NCI-H2227 treated with DMSO at 0.1 percent for 48 hours (cell line): ENCODE results near the gene SORCS3.

ENCODE experiments used
- DNase-seq: peaks from one replicate; lab custom pipeline; 2025; lab: John Stamatoyannopoulos, UW

The SORCS3 gene

DNA sequence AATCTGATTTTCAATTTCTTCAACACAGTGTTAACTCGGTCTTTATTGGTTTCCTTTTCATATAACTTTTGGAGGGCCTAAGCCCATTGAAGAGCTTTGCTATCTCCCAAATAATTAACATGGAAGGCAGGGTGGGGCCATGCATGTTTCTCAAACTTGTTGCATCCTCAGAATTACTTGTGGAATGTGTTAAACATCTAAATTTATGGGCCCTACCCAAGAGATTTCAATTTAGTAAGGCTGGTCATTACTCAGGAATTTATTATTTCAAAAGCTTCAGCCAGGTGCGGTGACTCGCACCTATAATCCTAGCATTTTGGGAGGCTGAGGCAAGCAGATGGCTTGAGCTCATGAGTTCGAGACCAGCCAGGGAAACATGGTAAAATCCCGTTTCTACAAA, 208.9 kb downstream of the SORCS3 start:
- DNase-seq: no peak

DNA sequence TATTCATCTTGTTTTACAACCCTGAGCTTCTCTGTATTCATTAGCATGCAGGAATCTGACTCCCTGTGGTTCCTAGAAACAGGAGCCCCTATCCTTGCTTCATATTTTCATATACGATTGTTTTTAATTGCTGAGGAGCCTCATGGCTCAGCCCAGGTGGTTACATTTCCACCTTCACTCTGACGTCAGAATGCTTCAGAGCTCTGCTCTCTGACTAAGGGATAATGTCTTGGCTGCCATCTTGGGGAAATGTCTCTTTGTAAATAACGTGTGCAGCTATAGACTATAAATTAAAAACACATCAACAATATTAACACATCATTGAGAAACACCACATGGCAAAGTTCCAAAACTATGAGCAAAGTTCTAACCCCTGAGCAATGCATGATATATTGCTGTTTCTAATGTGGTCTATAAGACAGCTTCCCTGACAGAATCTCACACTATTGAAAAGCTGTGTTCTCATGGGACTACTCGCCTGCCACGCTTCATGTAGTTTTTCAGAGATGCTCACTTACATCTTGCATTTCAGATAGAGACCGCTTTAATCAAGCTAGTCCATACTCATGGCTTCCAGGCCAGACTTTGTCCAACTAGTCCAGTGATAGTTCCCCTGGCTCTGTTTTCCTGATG, 227.0 kb downstream of the SORCS3 start:
- no peak for DNase-seq

DNA sequence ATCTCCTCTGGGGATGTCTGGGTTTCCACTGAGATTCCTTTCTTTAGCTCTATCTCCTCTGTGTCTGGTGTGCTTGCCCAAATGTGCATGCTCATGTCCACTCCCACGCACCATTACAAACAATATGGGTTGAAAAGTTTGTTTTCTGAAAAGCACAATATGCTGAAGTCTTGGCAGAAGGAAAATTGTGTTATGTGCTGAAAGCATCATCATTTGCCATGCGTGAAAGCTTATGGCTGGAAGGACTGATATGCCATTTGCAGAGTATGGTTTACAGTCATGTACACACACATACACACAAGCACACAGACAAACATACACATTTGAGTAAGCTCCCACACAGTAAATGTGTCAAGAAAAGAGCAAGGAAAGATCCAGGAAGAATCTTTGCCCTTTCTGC, 231.6 kb downstream of the SORCS3 start:
- no peak for DNase-seq

DNA sequence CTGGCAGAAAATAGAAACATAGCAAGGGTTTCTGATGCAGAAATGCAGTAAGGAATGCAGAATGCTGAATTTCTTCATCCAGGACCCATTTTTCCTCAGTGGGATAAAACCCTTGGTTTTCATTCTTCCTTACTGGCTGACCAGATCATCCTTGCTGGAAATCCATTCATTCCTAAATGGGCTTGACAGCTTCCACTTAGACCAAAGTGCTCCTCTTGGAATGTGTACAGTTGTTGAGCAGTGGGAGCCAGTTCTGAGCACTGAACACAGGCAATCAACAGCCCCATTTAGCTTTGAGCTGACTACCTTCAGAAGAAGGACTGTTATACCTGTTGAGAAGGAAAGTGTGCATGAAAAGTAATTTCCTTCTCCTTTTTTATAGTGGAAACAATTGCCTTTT, 232.1 kb downstream of the SORCS3 start:
- DNase-seq: no peak

DNA sequence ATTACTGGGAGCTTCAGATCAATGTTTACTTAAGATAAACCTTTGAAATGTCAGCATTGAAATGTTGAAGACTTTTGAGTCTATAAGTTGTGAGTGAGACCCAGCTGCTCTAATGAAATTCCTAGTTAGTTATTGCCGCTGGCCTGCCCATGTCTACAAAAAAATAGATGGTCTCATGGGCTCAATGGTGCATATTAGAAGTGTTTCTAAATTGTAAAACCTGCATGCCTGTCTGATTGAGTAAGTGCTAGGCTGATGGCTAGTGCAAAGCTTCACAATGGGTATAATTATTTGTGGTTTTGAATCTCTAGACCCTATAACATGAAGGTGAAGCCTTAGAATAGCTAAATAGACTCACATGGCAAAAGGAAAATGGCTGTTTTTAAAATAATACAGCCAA, 234.5 kb downstream of the SORCS3 start:
- no peak for DNase-seq

DNA sequence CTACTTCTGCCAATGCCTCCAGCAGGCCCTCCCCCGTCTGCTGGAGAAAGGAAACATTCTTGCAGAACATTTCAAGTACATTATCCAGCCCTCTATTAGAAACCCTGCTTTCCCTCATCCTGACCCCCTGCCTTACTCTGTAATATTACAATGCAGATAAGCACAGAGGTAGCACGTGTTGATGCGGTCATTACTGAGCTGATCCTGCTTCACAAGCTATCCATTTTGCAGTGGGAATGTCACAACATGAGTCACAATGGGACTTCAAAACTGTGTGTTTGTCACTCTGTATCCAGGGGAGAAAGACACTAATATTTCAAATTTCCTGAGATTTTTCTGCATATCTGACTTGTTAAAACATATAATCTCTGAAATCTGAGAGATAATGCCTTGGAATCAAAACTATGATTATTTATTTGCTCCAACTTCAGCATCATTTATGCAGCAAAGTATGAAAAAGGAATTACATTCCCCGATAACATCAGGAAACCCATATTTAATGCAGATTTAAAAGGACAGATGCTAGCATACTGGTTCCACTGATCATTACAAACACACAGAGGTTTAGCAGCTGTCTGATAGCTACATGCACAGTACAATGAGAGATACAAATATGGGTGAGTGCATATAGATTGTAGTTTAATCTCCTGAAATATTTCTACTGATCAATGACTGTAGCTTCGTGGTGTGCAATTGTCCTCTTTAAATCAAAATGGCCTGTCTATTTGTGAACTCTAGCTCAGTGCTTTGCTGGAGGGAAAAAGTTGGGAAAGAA, 239.7 kb downstream of the SORCS3 start:
- DNase-seq: no peak

DNA sequence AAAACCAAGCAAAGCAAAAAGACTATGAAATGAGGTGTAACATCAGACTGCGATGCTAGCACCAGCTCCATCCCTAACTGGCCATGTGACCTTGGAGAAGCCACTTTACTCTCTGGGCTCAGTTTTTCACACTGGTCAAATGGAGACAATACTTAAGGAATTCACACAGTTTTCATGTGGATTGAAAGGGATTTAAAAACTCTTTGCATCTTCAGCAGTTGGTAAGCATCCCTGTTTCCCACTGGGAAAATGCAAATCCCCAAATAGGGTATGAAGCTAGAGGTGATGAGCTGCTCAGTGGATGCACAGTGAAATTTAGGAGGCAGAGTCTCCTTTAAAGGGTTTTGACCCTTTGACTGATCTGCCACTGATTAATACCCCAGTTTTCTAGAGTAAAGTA, 240.7 kb downstream of the SORCS3 start:
- no peak for DNase-seq

DNA sequence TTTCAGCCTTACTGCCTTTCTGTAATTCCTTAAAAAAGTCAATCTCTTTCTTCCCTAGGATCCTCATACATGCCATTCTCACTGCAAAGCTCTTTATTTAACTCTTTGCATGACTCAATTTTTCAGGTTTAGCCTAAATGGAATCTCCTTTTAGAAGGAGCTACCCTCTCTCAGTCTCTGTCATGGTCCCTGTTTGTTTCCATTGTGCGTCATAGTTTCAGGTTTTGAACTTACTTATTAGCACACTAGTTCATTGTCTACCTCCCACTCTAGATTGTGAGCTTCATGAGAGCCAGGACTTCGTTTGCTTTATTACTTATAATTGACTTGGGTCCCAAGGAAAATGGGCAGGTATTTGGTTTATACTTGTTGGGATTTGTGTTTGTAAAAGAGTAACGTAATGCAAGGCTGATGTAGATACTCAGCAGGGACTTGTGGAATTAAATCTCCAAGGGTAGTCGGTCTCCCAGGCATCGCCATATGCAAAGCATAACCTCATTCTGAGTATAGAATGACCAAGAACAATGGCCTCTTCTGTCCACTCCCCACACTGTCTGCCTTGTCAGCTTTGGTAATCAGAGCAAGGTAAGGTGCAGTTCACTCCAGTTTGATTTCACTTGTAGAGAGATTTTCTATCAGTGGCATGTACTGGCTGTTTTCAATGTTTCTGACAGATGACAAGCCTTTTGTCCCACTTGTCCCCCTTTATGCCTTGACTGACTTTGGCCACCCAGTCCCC, 252.0 kb downstream of the SORCS3 start:
- DNase-seq: no peak

DNA sequence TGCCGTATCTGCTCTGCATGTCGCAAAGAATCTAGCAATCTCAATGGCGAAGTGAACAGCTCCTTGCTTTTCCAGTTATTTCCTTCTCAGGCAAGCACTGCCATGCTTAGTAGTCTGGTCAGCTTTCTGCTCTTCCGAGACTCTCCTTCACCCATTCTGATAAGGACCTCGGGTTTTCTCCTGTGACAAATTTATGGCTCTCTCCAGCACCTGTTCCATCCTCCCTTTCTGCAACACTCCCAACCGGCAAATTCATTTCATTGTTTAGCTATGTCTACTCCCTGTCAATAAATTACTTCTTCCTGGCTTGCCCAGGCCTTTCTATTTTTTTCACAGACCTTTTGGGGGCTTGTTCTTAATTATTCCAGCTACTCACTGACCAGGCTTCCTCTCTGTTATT, 252.6 kb downstream of the SORCS3 start:
- DNase-seq: no peak

DNA sequence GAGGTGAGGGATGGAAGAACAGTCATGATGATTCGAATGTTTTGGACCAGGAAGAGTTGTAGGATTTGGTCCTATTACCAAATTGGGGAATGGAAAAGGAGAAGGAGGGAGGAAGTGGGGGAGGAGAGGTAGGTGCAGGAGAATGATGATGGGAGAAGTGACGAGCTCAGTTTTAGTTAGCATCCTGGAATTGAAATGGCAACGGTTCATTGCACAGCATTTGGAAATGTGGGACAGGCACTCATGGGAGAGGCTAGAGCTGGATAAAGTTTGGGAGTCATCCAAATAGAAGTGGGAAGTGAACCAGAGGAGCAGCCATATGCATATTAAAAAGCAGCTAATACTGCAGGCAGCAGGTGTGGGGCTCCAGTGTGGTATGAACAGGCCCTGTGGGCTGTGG, 253.6 kb downstream of the SORCS3 start:
- no peak for DNase-seq

DNA sequence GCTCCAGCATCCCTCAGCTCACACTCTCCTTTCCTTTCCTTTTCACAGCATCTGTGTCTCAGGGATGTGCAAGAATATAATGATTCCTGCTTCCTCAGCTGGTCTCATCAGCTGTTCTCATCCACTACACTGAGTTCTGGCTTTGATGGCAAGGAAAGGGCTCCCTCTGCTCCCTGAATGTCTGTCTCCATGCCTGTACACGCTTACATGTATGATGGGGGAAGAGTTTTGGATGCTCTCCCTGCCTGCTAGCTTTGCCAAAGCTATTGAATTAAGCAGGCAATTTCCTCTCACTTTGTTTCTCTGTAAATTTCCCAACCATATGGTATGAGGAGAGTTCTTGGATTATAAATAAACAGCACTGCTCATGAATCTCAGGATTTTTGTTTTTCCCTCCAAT, 254.5 kb downstream of the SORCS3 start:
- no peak for DNase-seq

DNA sequence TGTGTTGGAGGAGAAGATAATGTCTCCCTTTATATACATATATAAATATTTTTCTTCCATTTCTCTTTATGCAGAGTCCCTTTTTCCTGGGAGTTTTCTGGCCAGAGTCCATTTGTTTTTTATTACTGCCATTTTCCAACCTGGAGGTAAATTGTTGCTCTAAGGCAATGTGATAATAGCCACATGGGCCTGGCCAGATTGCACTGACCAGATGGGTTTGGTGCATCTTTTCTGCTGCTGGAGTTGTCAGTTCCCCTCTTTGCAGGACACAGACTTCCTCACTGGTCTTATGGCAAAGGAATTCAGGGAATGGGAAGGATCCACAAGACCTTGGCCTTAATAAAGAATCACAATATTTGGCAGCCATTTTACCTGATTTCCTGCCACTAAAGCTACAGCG, 254.9 kb downstream of the SORCS3 start:
- DNase-seq: no peak

DNA sequence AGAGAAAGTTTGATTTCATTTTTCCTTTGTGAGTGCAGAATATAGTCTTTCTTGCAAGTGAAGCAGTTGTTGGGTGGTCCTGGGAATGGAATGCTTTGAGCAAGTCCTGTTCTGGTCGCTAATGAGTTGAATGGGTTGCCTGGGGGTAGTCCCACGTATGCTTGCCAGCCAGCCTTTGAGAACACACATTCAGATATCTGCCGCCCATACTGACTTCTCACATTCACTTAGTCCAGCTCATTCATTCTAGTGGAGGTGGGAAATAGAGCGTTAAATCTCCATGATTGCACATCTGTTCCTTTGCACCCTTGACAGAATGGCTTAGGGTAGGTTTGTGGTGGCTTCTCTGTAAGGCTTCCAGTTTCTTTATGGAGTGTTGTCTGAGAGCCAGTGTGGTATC, 256.6 kb downstream of the SORCS3 start:
- no peak for DNase-seq

DNA sequence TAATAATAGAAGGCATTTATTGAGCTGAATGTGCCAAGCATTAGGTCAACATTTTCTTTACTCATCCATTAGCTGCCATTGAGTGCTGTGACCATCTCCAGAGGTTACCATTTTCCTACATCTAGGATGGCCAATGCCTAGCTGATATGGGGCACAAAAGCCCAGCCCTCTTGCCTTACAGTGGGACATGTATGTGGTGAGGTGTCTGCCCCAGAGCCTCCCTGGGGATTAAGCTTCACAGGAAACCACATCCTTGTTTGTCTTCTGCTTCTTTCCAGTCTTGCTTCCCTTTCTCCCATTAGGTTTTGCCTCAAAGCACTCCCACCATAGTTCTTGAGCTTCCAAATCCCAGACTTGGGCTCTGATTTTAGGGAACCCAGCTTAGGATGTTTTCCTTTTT, 258.7 kb downstream of the SORCS3 start:
- no peak for DNase-seq

DNA sequence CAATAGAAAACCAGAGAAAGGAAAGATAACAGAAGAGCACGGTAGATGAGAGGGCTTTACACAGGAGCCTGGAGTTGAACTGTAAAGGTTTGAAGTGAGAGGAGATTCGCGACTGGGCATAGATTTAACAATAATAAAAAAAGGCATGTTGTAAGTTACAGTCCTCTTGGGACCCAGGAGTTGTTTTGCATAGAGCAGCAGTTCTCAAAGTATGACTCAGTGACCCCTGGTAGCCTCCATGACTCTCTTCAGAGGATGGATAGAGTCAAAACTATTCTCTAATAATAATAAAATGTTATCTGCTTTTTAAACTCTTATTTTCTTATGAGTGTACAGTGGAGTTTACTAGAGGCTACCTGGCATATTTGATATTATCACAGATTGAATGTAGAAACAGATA, 262.3 kb downstream of the SORCS3 start:
- no peak for DNase-seq

DNA sequence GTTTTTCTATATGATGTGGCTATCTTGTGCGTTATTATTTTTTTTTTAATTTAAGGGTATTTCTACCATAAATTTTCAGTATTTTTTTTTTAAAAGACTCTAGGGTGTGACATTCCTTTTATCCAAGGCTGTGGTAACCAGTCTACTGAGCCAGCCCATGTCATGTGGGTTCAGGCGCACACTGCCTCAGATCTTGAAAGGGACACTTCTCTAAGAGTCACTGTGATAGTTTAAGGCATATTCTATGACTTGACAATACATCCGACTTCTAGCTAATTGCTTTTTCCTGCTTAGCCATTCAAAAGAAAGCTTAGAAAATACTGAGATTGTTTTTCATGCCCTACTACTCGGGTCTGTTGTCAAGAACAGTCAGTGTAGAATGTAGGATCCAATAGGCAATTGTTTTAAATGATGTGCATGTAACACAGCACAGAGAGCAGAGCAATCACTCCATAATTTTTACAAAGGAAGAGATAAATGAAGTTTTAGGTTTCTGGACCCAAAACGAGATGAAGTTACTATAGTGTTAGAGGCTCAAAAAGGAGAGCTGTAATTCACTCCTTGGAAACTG, 263.7 kb downstream of the SORCS3 start:
- DNase-seq: no peak

DNA sequence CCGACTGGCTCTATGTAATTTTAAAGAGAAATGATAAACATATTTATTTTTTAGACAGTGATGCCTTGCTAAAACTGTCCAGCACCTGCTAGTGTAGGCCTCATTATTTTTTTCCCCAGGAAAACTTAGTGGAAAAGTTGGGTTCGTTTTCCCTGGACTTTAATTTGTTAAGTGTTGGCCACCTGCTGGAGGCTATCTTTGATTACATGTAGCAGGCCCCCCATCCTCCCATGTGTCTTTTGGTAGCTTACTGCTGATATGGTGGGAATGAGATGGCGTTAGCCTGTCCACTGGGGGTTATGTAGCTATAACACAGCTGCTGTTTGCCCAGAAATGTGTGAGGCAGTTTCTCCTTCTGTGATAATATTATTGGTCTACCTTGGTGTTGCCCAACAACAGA, 265.0 kb downstream of the SORCS3 start:
- no peak for DNase-seq

DNA sequence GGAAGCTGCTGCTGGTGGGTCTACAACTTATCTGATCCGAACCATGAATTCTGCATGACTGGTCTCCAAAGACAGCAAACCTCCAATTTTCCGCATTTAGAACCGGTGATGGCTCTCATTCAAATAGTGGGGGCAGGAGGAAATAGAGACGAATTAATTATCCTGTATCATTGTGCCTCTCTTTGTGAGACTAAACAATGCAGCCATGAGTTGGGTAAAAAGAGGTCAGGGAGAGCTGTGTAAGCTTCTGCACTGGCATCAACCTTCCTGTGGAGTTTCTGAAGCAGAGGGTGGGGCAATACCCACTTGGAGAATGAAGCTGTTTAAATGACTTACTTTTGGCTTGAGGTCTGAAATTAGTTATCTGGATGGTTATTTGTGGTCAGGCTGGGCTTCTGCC, 266.4 kb downstream of the SORCS3 start:
- DNase-seq: no peak

DNA sequence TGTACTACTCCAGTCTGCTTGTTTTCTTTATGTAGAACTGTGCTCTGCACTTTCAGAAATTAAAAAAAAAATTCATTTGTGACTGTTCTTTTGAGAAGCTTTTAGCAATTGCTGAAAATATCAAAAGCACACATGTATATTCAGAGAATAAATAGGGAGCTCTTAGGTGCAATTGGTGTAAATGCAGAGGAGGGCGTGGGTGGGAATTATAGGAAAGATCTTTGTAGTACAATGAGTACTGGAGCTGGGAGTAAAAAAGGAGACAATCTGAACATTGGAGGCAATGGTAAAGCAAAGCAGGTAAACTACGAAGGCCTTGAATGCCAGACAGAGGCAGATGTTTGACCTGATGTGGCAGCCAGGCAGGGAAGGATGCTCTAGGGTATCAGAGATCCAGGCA, 267.5 kb downstream of the SORCS3 start:
- no peak for DNase-seq

DNA sequence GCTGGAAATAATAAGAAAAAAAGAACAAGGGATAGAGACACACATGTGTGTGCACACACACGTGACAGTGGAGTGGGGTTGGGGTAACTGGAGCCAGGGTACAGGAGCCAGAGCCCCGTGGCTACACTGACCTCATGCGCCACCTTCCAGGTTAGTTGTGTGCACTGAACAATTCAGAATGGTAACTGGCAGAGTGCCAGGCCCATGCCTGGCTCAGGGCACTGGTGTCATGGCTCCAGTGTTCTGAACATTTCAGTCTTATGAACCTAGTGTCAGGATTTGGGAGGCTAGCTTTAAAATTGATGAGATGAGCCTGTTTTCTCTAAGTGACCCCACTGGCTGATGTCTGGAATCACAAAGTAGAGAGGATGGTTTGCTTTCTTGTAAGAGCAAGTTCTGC, 269.6 kb downstream of the SORCS3 start:
- DNase-seq: no peak

DNA sequence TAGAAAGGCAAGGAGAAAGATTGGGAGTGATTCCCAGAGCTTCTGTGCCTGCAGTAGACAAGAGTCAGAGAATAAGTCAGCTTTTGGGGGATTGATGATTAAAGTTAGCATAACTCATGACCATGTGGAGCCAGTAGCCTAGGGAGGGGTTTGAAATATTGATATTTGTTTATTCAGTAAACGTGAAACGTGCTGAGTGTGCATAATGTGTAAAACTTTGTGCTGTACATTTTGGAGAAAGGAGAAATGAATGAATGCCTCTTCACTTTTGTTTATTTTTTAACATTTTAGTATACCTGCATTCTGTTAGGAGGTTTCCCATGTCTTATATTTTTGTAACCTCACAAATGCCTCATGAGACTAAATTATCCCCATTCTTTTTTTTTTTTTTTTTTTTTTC, 272.3 kb downstream of the SORCS3 start:
- DNase-seq: no peak

DNA sequence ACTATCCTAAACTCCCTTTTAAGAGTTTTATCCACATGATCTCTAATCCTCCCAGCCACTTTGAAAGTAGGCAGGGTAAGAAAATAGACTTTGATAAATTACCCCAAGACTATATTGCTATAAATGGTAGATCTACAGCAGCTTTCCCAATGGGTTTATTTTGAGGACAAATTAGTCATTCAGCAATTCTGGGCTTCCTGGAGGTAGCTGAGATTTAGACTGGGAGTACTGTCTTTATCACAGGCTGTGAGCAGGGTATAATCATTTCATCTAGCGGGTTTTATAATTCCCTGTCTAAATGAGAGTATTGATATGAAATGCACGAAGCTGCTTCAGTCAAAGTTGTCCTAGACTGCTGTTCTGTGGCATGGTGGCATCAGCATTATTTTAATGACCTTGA, 279.4 kb downstream of the SORCS3 start:
- DNase-seq: no peak

DNA sequence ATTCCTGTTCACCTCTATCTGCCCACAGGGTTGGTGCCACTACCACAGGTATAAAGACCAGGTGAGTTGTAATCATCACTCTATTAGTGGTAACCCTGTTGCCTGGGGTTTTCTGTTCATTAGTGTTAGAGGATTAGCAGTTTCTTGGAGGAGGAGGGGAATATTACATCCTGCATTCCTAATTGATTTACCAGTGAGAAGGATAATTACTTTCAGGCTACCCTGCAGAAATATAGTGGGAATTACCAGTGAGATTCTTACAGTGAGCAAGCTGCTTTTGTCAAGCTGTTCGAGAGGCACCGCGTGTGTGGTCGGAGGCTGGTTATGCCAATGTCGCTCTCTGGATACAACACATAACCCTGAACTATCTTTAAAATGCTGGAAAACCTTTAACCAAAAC, 280.7 kb downstream of the SORCS3 start:
- DNase-seq: no peak
